ENCODE data around the gene HCN3.

GRCh38 chr1:155278689-155279160 lies 1.5 kb downstream of the HCN3 start:
- no peak for TF ChIP-seq POLR2AphosphoS5 (IDR thresholded peaks at IDR 0.05; ENCODE audit: low read depth, low read length)
- TF ChIP-seq POLR2A (IDR thresholded peaks at IDR 0.05; ENCODE audit: low read depth, low read length) = no peak

All from GM12892 (cell line).